ENCODE results near the gene CFAP47.

DNA sequence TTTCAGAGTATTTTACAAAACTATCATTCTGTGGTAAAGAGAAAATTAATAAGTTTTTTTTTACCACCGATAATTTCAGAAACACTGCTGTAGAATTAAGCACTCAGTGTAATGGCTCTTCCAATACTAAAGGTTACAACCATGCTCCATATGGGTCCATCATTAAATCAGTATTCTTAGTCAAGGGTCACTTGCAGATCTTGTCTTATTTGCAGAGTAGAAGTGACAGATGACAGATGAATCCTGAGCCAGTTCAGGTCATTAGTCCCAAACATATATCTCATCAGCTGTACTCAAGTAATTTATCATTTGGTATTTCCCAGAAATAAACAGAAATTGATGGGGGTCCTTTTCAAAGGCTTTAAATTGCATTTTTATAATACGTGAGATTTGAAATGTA lies 182.9 kb downstream of the CFAP47 start:
- no peak for TF ChIP-seq POLR2A (IDR thresholded peaks at IDR 0.05)
- no peak for TF ChIP-seq CTCF (IDR thresholded peaks at IDR 0.05)
